GM13977 (cell line): ENCODE measurements around the gene C10orf95.

ENCODE experiments used
- DNase-seq: peaks from one replicate; pipeline ENCODE4 v3.0.0; 2012; ENCODE audit warnings: low spot score
- in situ Hi-C: fragments of 300-500 bp; cut with MboI; formaldehyde crosslinking; loops from one replicate; pipeline ENCODE4 v1.12.0; 2022; ENCODE audit warnings: low sequenced_read_pairs, low pct_unique_long_range_greater_than_20kb, mixed read lengths, inconsistent platforms; ENCODE audit not compliant: unreplicated experiment
- TF ChIP-seq, protein P1 (sequence below): IDR thresholded peaks from 2 replicates; pipeline ENCODE4 v1.5.1; 2012; ENCODE audit warnings: mild to moderate bottlenecking, control low read depth; ENCODE audit not compliant: insufficient read depth; ENCODE audit errors: extremely low read depth, missing control alignments

The C10orf95 gene

GRCh38 chr10:102416695-102417094 lies 34.6 kb downstream of the C10orf95 start:
- in situ Hi-C loops: no loop called here
- DNase-seq: no peak
- TF ChIP-seq, protein P1, sequence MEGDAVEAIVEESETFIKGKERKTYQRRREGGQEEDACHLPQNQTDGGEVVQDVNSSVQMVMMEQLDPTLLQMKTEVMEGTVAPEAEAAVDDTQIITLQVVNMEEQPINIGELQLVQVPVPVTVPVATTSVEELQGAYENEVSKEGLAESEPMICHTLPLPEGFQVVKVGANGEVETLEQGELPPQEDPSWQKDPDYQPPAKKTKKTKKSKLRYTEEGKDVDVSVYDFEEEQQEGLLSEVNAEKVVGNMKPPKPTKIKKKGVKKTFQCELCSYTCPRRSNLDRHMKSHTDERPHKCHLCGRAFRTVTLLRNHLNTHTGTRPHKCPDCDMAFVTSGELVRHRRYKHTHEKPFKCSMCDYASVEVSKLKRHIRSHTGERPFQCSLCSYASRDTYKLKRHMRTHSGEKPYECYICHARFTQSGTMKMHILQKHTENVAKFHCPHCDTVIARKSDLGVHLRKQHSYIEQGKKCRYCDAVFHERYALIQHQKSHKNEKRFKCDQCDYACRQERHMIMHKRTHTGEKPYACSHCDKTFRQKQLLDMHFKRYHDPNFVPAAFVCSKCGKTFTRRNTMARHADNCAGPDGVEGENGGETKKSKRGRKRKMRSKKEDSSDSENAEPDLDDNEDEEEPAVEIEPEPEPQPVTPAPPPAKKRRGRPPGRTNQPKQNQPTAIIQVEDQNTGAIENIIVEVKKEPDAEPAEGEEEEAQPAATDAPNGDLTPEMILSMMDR: no peak

GRCh38 chr10:102416283-102416682 lies 35.1 kb downstream of the C10orf95 start:
- no peak for DNase-seq
- in situ Hi-C loops: no loop called here
- TF ChIP-seq, protein P1: no peak

- TF ChIP-seq, protein P1: no peak
- no peak for DNase-seq
- in situ Hi-C loops: no loop called here
Measured at GRCh38 chr10:102414749-102415148, 36.6 kb downstream of the C10orf95 start.

- DNase-seq: no peak
- in situ Hi-C loops: no loop called here
- TF ChIP-seq, protein P1: no peak
Measured at GRCh38 chr10:102413806-102414561, 37.4 kb downstream of the C10orf95 start.

DNA sequence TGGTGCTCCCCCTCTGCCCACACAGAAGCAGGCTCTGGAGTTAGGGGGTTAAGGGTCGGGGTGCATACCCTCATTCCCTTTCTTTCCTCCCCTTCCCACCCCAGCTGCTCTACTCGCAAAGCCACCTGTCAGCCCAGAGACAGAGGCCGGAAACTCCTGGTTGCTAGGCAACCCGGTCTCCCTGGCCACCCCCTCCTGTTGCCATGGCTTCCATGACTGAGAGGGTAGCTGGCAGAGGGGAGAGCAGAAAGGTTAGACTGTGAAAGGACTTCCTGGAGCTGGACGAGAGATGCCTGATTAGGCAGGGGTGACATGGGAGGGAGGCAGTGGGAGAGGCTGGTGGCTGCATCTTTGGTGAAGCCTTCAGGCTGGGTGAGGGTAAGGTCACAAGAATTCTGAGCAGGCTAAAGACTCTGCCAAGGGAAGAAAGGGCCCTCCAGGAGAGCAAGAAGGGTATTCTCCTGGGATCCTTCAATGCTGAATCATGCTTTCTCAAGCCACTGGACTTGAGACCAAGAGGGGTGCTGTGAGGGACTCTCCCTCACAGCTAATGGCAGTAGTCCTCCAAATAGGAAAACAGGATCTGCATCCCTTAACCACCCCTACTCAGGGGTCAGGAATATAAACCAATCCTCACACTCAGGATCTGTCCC lies 38.2 kb downstream of the C10orf95 start:
- TF ChIP-seq, protein P1: no peak
- in situ Hi-C loops: no loop called here
- DNase-seq: peak; percentile 83

GRCh38 chr10:102412293-102412692 lies 39.0 kb downstream of the C10orf95 start:
- in situ Hi-C loops: no loop called here
- DNase-seq: no peak
- TF ChIP-seq, protein P1: no peak
